Ovary (tissue), 3 donors: Measurements from ENCODE around the gene TRIM13.
"Not testable (repeated sequence)": the region's sequence is repeated elsewhere in the genome, so short reads cannot be mapped to it uniquely, and the experiment has no call there.

ENCODE experiments used
- EP300 ChIP-seq: sonication (generic); formaldehyde crosslinking; IDR thresholded peaks from one replicate; pipeline ENCODE4 v1.6.1; 2017; ENCODE audit warnings: antibody characterized with exemption
- POLR2A ChIP-seq: fragments of 450-650 bp; IDR thresholded peaks from one replicate; pipeline ENCODE4 v1.6.1; 2017; ENCODE audit warnings: antibody characterized with exemption, mild to moderate bottlenecking, moderate library complexity
- TF ChIP-seq, protein P1 (sequence below), 3 donors: fragments of 450-650 bp in 2 of 3; fragments of 200-600 bp in 1 of 3; IDR thresholded peaks; one replicate each; pipeline versions ENCODE4 v1.5.1 to v1.8.0; 2016 to 2022; ENCODE audit warnings: antibody characterized with exemption in 3 of 3, mild to moderate bottlenecking in 1 of 3
- donor health status: DM: no; HTN: no; CAD: no.

DNA sequence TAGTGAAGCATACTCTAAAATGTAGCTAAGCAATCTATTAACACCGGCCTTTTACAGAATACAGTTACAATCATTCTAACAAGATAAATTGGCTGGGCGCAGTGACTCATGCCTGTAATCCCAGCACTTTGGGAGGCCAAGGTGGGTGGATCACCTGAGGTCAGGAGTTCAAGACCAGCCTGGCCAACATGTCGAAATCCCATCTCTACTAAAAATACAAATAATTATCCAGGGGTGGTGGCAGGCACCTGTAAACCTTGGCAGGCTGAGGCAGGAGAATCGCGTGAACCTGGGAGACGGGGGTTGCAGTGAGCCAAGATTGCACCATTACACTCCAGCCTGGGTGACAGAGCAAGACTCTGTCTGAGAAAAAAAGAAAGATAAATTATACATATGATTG is 6.2 kb upstream of the TRIM13 start:
- TF ChIP-seq, protein P1, sequence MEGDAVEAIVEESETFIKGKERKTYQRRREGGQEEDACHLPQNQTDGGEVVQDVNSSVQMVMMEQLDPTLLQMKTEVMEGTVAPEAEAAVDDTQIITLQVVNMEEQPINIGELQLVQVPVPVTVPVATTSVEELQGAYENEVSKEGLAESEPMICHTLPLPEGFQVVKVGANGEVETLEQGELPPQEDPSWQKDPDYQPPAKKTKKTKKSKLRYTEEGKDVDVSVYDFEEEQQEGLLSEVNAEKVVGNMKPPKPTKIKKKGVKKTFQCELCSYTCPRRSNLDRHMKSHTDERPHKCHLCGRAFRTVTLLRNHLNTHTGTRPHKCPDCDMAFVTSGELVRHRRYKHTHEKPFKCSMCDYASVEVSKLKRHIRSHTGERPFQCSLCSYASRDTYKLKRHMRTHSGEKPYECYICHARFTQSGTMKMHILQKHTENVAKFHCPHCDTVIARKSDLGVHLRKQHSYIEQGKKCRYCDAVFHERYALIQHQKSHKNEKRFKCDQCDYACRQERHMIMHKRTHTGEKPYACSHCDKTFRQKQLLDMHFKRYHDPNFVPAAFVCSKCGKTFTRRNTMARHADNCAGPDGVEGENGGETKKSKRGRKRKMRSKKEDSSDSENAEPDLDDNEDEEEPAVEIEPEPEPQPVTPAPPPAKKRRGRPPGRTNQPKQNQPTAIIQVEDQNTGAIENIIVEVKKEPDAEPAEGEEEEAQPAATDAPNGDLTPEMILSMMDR (IDR thresholded peaks at IDR 0.05): not testable (repeated sequence)
- not testable (repeated sequence) for TF ChIP-seq EP300, POLR2A
